SK-N-DZ (cell line): ENCODE measurements around the gene C5orf15.
"Not testable (repeated sequence)": the region's sequence is repeated elsewhere in the genome, so short reads cannot be mapped to it uniquely, and the experiment has no call there.

Experiments
- DNase-seq: peaks from one replicate; pipeline ENCODE4 v3.0.0-alpha.2; 2015; ENCODE audit warnings: low spot score

The C5orf15 gene

DNA sequence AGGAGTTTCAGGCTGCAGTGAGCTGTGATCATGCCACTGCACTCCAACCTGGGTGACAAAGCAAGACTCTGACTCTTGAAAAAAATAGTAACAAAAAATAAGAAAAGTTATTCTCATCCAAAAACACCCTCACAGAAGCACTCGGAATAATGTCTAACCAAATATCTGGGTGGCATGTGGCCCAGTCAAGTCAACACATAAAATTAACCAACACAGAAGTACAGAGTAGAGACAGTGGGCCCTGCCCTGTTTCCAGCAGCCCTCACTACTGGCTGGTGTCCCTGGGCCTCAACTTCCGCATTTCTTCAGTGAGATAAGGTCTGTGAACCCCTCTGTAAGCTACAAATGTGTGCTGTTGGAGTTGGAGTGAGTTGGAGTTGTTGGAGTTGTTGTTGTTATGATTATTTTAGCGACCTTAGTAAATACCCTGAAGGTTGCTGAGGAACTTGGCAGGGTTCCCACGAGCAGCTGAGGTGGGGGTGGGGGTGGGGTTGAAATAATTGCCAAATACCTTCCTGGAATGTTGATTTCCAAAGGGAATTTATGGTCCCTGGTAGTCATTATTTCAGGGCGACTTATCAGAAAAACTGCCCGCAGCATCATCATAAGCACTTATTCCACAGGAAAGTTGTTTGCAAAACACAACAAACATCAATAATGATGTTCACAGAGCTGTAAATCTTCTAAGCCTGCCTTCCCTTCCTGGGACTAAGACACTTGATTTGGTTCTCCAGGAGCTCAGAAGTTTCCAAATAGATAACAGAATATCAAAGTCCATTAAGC lies 30.2 kb downstream of the C5orf15 start:
- no peak for DNase-seq

- not testable (repeated sequence) for DNase-seq
Observed at GRCh38 chr5:133937628-133938027, 30.8 kb downstream of the C5orf15 start.

GRCh38 chr5:133936651-133937015 lies 31.8 kb downstream of the C5orf15 start:
- no peak for DNase-seq

DNA sequence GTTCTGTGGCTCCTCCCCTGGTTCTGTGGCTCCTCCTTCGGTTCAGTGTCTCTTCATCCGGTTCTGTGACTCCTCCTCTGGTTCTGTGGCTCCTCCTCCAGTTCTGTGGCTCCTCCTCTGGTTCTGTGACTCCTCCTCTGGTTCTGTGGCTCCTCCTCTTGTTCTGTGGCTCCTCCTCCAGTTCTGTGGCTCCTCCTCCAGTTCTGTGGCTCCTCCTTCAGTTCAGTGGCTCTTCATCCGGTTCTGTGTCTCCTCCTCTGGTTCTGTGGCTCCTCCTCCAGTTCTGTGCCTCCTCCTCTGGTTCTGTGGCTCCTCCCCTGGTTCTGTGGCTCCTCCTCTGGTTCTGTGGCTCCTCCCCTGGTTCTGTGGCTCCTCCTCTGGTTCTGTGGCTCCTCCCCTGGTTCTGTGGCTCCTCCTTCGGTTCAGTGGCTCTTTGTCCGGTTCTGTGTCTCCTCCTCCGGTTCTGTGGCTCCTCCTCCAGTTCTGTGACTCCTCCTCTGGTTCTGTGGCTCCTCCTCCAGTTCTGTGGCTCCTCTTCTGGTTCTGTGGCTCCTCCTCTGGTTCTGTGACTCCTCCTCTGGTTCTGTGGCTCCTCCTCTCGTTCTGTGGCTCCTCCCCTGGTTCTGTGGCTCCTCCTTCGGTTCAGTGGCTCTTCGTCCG lies 32.3 kb downstream of the C5orf15 start:
- not testable (repeated sequence) for DNase-seq

GRCh38 chr5:133935667-133935940 lies 32.8 kb downstream of the C5orf15 start:
- no peak for DNase-seq

GRCh38 chr5:133934822-133935666 lies 33.4 kb downstream of the C5orf15 start:
- no peak for DNase-seq

GRCh38 chr5:133934311-133934710 lies 34.1 kb downstream of the C5orf15 start:
- DNase-seq: no peak

- no peak for DNase-seq
Observed at GRCh38 chr5:133933670-133934295, 34.6 kb downstream of the C5orf15 start.

- no peak for DNase-seq
Observed at GRCh38 chr5:133933169-133933509, 35.3 kb downstream of the C5orf15 start.

GRCh38 chr5:133932441-133933168 lies 35.8 kb downstream of the C5orf15 start:
- DNase-seq: no peak

GRCh38 chr5:133931546-133931945 lies 36.9 kb downstream of the C5orf15 start:
- DNase-seq: no peak

GRCh38 chr5:133930813-133931090 lies 37.7 kb downstream of the C5orf15 start:
- DNase-seq: no peak

DNA sequence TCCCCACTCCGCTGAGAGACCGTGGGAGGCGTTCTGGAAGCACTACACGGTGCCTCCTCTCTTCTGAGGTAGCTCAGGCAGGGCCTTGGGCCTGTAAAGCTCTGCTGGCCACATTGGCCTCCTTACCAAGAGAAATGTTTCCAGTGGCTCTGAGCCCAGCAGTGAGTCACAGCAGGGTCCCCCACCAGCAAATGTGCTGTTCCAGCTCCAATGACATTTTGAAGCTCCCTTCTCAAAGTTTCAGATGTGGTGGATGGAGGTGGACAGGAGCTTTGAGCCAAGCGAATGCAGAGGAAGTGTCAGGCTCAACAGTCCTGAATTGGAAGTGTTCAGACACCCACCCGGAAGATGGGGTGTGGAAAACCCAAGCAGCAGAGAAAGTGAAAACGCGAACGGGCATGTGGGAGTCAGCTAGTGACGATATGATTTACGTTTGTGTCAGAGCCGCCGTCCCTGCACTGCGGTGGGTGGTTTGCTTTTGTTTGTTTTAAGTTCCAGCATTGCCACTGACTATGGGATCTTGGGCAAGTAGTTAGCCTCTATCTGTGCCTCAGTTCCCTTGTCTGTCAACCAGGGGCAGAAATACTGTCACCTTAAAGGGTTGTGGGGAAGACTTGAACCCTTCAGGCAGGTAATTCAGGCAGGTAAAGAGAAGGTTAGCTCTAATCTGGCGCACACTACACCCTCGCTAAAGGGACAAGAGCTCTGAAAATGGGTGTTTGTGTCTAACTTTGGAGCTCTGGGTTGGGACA lies 38.2 kb downstream of the C5orf15 start:
- DNase-seq: no peak

DNA sequence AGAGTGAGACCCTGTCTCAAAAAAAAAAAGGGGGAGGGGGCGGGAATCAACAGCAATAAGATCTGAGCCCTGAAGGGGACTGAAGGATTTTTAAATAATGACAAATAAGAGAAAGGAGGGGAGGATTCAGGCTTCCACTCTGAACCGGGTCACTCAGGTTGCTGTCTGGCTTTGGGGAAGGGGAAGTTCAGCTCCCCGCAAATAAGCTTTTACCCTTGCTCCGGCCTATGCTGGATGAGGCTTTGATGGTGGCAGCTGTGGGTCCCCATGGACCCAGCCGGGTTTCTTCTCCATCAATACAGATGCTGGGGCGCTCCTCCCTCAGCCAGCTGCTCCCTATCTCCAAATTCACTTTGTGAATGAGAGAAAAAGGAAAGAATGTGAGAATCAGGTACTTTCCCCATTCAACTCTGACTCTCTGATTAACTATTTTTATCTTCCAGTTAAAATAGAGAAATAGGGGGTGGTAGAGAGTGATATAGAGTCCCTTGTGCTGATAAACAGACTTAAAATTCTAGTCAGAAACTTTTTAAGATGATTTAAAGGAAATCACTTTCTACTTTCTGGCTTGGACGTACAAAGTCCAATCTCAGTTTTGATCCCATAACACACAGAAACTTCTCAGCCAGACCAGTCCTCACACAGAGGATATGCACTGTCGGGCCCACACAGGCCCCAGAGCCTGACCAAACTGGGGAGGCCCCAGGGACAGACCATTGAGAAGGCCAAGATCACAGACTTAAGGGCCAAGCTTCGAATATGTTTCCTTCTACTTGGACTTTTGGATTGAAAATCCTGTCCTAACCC lies 39.6 kb downstream of the C5orf15 start:
- DNase-seq: no peak

DNA sequence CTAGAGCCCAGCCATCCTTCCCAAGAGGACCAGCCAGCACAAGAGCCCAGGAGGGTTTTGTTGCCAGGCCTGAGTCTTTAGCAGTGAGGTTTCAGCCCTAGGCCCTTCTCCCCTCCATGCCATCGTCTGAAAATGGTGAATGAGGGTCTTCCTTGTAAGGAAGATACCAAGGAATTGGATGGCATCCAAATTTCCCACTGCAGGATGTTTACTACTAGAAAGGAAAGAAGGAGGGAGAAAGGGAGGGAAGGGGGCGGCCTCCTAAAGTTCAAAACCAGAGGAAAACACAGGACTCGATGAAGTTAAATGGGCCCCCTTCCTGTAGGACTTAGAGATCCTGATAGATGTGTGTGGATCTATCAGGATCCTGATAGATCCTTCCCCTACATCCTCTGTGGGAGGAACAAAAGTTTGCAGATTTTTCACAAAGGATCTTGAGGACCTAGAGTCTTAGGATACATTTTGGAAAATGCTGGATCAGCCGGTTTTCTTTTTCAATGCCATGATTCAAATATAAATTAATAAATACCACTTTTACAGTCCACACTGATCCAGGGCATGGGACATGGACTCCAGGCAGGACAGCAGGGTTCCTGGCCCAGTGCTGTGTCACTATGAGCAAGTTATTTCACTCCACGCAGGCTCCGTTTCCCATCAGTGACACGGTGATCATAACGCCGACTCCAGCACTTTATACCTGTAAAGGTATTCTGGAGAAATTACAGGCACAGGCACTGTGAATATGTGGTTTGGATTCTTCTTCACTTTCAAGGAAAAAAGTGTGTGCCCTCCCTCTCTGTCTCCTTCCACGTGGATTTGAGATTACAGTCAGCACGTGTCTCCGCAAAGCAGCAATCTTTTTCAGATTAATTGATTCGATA lies 40.9 kb downstream of the C5orf15 start:
- no peak for DNase-seq

DNA sequence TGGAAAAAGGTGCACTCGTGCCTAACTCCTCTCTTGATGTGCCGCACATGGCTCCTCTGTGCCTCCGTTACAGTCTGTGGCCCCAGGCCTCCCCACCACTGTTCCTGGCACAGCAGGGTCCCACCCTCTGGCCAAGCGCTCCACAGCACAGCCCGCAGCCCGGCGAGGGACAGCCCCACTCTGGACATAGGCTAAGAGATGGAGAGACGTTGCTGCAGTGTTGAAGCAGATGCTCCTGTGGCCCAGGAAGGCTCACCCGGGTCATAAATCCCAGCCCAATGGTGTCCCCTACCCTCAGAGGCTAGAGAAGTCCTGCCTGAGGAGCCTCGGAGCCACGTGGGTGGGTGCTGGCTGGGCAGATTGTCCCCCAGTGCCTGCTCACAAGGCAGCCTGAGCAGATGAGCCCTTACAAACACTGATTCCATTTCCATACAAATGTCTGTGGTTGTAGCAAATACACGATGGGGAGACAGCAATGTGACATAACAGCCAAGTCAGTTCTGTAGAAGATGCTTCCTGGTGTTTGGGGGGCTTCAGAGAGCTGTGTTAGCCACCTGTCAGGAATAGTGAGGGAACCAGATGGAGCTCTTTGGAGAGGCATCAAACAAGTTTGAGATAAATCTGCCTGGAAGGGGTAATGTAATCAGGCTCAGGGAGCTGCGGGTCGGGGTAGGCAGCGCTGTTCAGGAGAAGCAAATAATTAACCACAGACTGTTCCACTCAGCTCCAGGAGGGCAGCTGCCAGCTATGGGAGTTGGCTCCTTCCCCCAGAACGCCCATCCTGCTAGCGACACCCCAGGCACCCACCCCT lies 41.7 kb downstream of the C5orf15 start:
- DNase-seq: peak; percentile 83

- DNase-seq: no peak
Observed at GRCh38 chr5:133925866-133926488, 42.4 kb downstream of the C5orf15 start.

- no peak for DNase-seq
Observed at GRCh38 chr5:133925269-133925668, 43.2 kb downstream of the C5orf15 start.
